HuH-7.5 (cell line): ENCODE data around the gene CAST.

ENCODE experiments used
- DNase-seq: peaks from one replicate; pipeline ENCODE4 v3.0.0; 2011; ENCODE audit warnings: low spot score

The CAST gene

GRCh38 chr5:96648023-96648422 is 14.2 kb upstream of the CAST start:
- no peak for DNase-seq

- DNase-seq: no peak
Measured at GRCh38 chr5:96648593-96648992, 13.6 kb upstream of the CAST start.

GRCh38 chr5:96649251-96649662 is 12.9 kb upstream of the CAST start:
- no peak for DNase-seq

GRCh38 chr5:96649681-96650540 is 12.3 kb upstream of the CAST start:
- DNase-seq: no peak

GRCh38 chr5:96651047-96651446 is 11.1 kb upstream of the CAST start:
- DNase-seq: no peak

- no peak for DNase-seq
Measured at GRCh38 chr5:96651948-96652753, 10.0 kb upstream of the CAST start.

- no peak for DNase-seq
Measured at GRCh38 chr5:96652769-96653454, 9.3 kb upstream of the CAST start.

- no peak for DNase-seq
Measured at GRCh38 chr5:96654209-96654608, 8.0 kb upstream of the CAST start.

- DNase-seq: no peak
Measured at GRCh38 chr5:96655085-96655484, 7.1 kb upstream of the CAST start.

- DNase-seq: no peak
Measured at GRCh38 chr5:96655506-96655905, 6.7 kb upstream of the CAST start.

GRCh38 chr5:96657068-96657467 is 5.1 kb upstream of the CAST start:
- no peak for DNase-seq

GRCh38 chr5:96658272-96658671 is 3.9 kb upstream of the CAST start:
- no peak for DNase-seq

- no peak for DNase-seq
Measured at GRCh38 chr5:96659170-96659569, 3.0 kb upstream of the CAST start.

GRCh38 chr5:96660971-96661854 is 963 bp upstream of the CAST start:
- DNase-seq: peak; percentile 23

- peak; percentile 81 for DNase-seq
Measured at GRCh38 chr5:96662725-96663518, 746 bp downstream of the CAST start.

GRCh38 chr5:96663608-96664007 is 1.4 kb downstream of the CAST start:
- DNase-seq: no peak

GRCh38 chr5:96664669-96665068 is 2.5 kb downstream of the CAST start:
- no peak for DNase-seq

- no peak for DNase-seq
Measured at GRCh38 chr5:96668725-96669124, 6.5 kb downstream of the CAST start.

GRCh38 chr5:96669909-96670308 is 7.7 kb downstream of the CAST start:
- DNase-seq: no peak

GRCh38 chr5:96671441-96671840 is 9.3 kb downstream of the CAST start:
- DNase-seq: no peak

GRCh38 chr5:96673127-96673526 is 11.0 kb downstream of the CAST start:
- DNase-seq: no peak
